Activated naive CD8-positive, alpha-beta T cell treated with anti-CD3 and anti-CD28 coated beads, Interleukin-2, amount 50 U/mL, for 16 hours (primary cell): ENCODE measurements around the gene PDE8B.

Experiments used
- DNase-seq: peaks from one replicate; pipeline ENCODE4 v3.0.0-alpha.2; 2020; ENCODE audit warnings: low read depth, low spot score

Gene PDE8B

DNA sequence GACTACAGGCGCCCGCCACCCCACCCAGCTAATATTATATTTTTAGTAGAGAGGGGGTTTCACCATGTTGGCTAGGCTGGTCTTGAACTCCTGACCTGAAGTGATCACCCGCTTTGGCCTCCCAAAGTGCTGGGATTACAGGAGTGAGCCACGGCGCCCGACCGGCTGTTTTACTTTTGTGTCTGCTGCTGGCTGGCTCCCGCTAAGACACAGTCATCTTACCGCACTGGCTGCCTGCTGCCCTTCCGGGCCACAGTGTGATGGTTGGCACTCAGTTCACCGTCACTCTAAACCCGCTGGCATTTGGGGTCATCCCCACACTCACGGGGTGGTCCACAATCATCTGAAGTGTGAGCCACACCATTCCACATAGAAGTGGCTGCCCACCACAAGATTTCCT, 188.0 kb downstream of the PDE8B start:
- DNase-seq: no peak

GRCh38 chr5:77398896-77399295, 188.4 kb downstream of the PDE8B start:
- DNase-seq: no peak

DNA sequence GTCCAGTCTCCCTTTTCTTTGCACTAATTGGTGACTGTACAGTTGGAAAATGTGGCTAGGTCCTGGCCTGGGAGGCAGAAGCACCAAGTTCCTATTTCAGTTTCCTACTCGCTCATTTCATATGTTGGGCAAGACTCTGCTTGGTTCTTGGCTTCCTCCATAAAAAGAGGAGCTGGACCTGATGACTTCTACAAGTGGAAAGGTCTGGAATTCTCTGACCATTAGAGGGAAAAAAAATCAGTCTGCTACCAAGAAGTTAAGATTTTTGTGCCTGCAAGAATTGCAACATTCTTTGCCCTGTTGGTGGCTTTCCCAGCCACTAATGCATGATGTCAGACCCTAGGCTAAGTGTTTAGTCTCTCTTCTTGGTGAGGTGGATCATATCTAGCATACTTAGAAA, 190.2 kb downstream of the PDE8B start:
- no peak for DNase-seq

GRCh38 chr5:77402796-77403195, 192.3 kb downstream of the PDE8B start:
- no peak for DNase-seq

- DNase-seq: no peak
These were observed 196.7 kb downstream of the PDE8B start for GRCh38 chr5:77407152-77407551.

- DNase-seq: no peak
These were observed 199.6 kb downstream of the PDE8B start for GRCh38 chr5:77409870-77410621.

DNA sequence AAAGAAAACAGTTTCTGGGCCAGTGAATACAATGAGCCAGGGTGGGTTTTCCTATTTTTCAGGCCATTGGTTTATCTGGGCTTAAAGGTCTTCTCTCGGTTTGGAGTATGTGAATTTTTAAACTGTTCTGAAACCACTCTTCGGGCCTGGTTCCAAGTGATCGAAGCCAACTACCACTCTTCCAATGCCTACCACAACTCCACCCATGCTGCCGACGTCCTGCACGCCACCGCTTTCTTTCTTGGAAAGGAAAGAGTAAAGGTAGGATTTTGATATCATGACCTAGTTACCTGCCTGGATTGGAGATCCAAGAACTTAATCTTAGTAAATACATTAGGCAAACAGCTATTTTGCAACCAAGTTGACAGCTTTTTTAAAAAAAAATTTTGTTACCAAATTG, 202.6 kb downstream of the PDE8B start:
- no peak for DNase-seq

- DNase-seq: no peak
These were observed 207.7 kb downstream of the PDE8B start for GRCh38 chr5:77418162-77418561.

DNA sequence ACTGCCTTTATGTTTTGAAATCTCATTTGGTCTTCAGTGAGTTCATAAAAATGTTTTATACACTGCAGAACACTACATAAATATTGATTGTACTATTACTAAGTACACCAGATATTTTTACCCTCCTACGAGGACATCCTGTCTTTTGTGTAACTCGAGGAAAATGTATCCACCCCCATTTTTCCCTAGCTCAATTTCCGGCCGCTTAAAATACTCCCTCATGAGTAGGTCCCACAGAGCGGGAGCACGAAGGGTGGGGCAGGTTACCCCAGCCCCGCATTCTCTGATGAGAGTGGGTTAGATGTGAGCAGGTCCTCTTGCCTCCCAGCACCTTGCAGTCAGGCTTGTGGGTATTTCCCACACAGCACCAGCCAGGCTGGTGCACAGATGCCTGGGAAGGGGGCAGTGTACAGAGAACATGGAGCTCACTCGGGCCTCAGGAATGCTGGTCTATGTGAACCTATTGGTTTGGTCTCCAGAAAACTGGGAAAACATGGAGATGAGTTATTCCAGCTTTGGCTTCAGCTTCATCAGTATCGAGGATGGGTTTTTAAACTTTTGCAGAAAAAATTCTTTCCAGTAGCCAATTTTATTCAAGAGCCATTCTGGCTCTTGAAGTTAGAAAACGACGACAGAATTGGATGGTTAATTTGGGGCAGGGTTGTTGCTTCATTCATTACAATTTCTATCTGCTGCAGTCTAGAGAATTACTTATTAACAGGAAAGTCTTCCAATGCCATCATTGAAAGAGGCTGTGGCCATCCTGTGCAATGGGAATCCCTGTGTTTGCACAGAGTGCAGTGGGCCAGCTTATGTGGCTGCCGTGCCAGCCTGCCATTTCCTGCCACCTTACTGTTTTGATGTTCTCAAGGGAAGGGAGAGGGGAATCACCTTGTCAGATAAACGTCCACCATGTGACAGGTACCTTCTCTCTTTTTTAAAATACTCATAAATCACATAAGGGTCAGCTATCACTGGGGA, 208.4 kb downstream of the PDE8B start:
- no peak for DNase-seq

DNA sequence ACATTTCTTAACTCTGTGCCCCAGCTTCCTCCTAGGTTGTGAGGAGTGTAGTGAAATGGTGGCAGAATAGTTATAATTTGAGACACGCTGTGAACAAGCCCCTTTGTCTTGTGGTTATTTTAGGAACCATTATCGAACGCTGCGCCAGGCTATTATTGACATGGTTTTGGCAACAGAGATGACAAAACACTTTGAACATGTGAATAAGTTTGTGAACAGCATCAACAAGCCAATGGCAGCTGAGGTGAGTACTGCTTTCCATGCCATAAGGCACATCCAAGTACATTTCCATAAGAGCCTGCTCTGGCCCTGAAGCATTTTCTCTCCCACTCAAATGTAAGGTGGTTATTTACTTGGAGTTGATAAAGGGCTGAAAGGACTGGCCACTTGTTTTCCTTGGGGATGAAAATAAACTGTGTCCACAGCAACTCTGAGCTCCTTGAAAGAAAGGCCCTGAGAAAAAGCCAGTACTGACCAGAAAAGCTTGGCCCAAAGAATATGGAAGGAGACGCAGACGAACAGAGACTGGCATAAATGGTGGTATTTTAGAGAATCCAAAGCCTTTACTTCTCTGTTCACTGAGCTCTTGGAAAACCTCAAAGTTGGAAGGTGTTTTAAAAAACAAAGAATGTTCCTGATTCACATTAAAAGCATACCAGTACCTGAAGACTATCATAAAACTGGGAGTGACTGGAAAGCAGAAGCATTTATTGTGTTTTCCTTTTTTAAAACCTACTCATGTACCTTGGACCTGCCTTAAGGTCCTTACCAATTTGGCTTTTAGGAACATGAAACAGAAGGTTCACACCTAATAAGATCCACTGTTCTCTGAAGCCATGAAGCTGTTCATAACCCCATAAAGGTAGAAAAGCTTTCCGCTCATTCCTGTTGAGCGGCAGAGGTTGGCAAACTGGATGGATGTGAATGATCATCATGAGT, 209.4 kb downstream of the PDE8B start:
- no peak for DNase-seq

DNA sequence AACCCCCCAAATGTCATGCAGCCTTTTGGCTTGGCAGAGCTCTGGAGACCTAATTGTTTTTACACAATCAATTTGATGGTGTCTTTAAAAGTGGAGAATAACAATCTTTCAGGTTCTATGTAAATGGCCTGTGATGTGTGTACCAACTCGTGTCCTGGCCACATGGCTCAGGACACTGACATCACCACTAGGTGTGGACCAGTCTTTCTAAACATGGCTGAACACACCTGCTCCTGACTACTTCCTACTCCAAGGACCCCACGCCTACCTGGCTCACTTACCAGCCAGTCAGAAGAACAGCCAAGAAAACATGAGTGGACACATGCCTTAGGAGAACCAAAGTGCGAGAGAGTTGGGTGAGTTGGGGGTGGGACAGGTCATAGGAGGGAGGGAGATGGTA, 210.5 kb downstream of the PDE8B start:
- DNase-seq: no peak

DNA sequence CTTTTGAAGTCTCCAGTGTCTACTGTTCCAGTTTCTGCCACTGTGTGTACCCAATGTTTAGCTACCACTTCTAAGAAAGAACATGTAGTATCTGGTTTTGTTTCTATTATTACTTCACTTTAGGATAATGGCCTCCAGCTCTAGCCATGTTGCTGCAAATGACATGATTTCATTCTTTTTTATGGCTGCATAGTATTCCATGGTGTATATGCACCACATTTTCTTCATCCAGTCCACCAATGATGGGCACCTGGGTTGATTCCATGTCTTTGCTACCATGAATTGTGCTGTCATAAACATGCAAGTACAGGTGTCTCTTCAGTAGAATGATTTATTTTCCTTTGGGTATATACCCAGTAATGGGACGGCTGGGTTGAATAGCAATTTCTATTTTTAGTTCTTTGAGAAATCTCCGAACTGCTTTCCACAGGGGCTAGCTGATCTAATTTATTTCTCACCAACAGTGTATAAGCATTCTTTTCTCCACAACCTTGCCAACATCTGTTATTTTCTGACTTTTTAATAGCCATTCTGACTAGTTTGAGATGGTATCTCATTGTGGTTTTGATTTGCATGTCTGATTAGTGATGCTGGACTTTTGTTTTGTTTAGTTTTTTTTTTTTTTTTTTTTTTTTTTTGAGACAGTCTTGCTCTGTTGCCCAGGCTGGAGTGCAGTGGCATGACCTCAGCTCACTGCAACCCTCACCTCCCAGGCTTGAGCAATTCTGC, 212.7 kb downstream of the PDE8B start:
- no peak for DNase-seq

- no peak for DNase-seq
These were observed 214.4 kb downstream of the PDE8B start for GRCh38 chr5:77424921-77425320.

GRCh38 chr5:77425420-77425819, 214.9 kb downstream of the PDE8B start:
- DNase-seq: no peak

DNA sequence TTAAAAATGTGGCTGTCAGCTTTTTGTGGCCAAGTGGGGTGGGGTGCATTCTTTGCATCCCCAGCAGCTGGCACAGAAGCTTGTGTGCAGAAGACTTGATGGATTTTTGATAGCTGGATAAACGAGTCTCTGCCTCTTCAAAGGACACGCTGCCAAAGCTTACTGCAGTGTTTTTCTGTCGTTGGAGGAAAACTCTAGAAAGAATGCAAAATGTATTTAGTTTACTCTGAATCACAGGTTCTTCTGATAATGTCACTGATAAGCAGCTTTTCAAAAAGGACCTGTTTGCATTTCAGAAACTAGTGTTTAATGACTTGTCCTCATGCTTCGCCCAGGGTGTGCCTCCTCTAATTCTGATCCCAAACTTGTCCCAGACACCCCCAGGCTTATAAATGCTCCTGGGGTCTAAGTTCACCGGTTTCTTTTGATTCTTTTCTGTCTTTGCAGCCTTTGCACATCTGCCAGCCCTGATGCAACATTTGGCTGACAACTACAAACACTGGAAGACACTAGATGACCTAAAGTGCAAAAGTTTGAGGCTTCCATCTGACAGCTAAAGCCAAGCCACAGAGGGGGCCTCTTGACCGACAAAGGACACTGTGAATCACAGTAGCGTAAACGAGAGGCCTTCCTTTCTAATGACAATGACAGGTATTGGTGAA, 215.6 kb downstream of the PDE8B start:
- no peak for DNase-seq

- no peak for DNase-seq
These were observed 216.2 kb downstream of the PDE8B start for GRCh38 chr5:77426670-77427069.

- no peak for DNase-seq
These were observed 217.5 kb downstream of the PDE8B start for GRCh38 chr5:77427998-77428397.

GRCh38 chr5:77428526-77428925, 218.0 kb downstream of the PDE8B start:
- DNase-seq: no peak

DNA sequence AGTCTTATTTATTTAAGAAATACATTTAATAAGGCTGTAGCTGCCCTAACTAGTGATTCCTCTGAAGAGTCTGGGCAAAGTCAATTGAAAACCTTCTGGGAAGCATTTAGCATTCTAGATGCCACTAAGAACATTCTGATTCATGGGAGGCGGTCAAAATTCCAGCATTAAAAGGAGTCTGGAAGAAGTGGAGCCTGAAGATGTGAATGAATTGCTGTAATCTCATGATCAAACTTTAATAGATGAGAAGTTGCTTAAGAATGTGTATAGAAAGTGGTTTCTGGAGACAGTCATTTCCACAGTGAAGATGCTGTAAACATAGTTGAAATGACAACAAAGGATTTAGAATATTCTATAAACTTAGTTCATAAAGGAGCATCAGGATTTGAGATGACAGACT, 220.2 kb downstream of the PDE8B start:
- DNase-seq: no peak

GRCh38 chr5:77431286-77431685, 220.8 kb downstream of the PDE8B start:
- no peak for DNase-seq
